Tibial nerve (tissue), 3 donors: ENCODE data around the gene ZNG1B.
"Not testable (repeated sequence)": the region's sequence is repeated elsewhere in the genome, so short reads cannot be mapped to it uniquely, and the experiment has no call there.

ENCODE experiments used
- POLR2A ChIP-seq, 2 donors: fragments of 450-650 bp; IDR thresholded peaks; one replicate each; pipeline ENCODE4 v1.6.1; 2017; ENCODE audit warnings: antibody characterized with exemption in 2 of 2, mild to moderate bottlenecking in 2 of 2, moderate library complexity in 2 of 2
- TF ChIP-seq, protein P1 (sequence below), 5 experiments: fragments of 200-600 bp in 3 of 5; fragments of 450-650 bp in 2 of 5; sonication (generic) in 3 of 5; IDR thresholded peaks; one replicate each; pipeline ENCODE4 v1.5.1; 2016 to 2019; ENCODE audit warnings: antibody characterized with exemption in 5 of 5, mild to moderate bottlenecking in 3 of 5, moderate library complexity in 2 of 5

DNA sequence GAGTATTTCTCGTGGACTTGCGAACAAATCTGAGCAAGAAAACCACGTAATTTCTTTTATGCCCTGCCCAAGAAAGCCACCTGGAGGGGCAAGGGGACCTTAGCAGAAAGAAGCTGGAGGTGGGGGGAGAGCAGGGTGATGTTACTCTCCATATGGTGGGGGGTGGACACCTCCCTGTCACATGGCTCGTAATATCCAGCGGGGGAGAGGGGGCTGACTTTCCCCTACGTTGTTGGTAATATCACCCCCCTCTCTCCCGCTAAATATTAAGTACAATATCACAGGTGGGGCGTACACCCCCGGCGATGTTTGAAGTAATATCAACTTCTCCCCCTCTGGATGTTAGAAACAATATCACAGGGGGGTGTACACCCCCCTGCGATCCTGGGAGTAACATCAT is 70.7 kb downstream of the ZNG1B start:
- not testable (repeated sequence) for TF ChIP-seq POLR2A (IDR thresholded peaks at IDR 0.05)
- TF ChIP-seq, protein P1, sequence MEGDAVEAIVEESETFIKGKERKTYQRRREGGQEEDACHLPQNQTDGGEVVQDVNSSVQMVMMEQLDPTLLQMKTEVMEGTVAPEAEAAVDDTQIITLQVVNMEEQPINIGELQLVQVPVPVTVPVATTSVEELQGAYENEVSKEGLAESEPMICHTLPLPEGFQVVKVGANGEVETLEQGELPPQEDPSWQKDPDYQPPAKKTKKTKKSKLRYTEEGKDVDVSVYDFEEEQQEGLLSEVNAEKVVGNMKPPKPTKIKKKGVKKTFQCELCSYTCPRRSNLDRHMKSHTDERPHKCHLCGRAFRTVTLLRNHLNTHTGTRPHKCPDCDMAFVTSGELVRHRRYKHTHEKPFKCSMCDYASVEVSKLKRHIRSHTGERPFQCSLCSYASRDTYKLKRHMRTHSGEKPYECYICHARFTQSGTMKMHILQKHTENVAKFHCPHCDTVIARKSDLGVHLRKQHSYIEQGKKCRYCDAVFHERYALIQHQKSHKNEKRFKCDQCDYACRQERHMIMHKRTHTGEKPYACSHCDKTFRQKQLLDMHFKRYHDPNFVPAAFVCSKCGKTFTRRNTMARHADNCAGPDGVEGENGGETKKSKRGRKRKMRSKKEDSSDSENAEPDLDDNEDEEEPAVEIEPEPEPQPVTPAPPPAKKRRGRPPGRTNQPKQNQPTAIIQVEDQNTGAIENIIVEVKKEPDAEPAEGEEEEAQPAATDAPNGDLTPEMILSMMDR (IDR thresholded peaks at IDR 0.05) = not testable (repeated sequence)
